HPDE6-E6E7 (cell line): ENCODE data around the gene TCL1B.
"Not testable (repeated sequence)": the region's sequence is repeated elsewhere in the genome, so short reads cannot be mapped to it uniquely, and the experiment has no call there.

Experiments
- DNase-seq: peaks from one replicate; pipeline ENCODE4 v3.0.0; 2011; ENCODE audit warnings: missing footprints; ENCODE audit errors: extremely low spot score

Gene TCL1B

GRCh38 chr14:95685978-95686922 lies at the start of gene TCL1B:
TCL1B (plus strand) TSS chr14:95686426; CDS start chr14:95686468, 42 bp downstream.
- DNase-seq, result no peak

GRCh38 chr14:95644981-95645380 lies 41.2 kb upstream of the TCL1B start:
- DNase-seq, result no peak

- no peak for DNase-seq
Measured at GRCh38 chr14:95645389-95645996, 40.7 kb upstream of the TCL1B start.

GRCh38 chr14:95647926-95648325 lies 38.3 kb upstream of the TCL1B start:
- DNase-seq, result no peak

- no peak for DNase-seq
Measured at GRCh38 chr14:95649230-95649629, 37.0 kb upstream of the TCL1B start.

GRCh38 chr14:95651028-95651427 lies 35.2 kb upstream of the TCL1B start:
- no peak for DNase-seq

- DNase-seq, result no peak
Measured at GRCh38 chr14:95651821-95652583, 34.2 kb upstream of the TCL1B start.

GRCh38 chr14:95652690-95653089 lies 33.5 kb upstream of the TCL1B start:
- no peak for DNase-seq

GRCh38 chr14:95655461-95655860 lies 30.8 kb upstream of the TCL1B start:
- DNase-seq, result no peak

GRCh38 chr14:95656634-95657033 lies 29.6 kb upstream of the TCL1B start:
- DNase-seq, result no peak

GRCh38 chr14:95657454-95657853 lies 28.8 kb upstream of the TCL1B start:
- no peak for DNase-seq

GRCh38 chr14:95659293-95659989 lies 26.8 kb upstream of the TCL1B start:
- DNase-seq, result no peak

- no peak for DNase-seq
Measured at GRCh38 chr14:95659990-95660385, 26.2 kb upstream of the TCL1B start.

GRCh38 chr14:95660651-95661515 lies 25.3 kb upstream of the TCL1B start:
- no peak for DNase-seq

GRCh38 chr14:95662376-95663186 lies 23.6 kb upstream of the TCL1B start:
- no peak for DNase-seq

- no peak for DNase-seq
Measured at GRCh38 chr14:95663226-95663797, 22.9 kb upstream of the TCL1B start.

- no peak for DNase-seq
Measured at GRCh38 chr14:95664066-95664465, 22.2 kb upstream of the TCL1B start.

- DNase-seq, result no peak
Measured at GRCh38 chr14:95664546-95664945, 21.7 kb upstream of the TCL1B start.

- DNase-seq, result not testable (repeated sequence)
Measured at GRCh38 chr14:95665530-95665929, 20.7 kb upstream of the TCL1B start.

GRCh38 chr14:95666450-95666849 lies 19.8 kb upstream of the TCL1B start:
- DNase-seq, result no peak
